ENCODE results near the gene TDP1.
A peak's percentile ranks its signal among the peaks of the same experiment; 100 is the strongest.
"Not testable (repeated sequence)": the region's sequence is repeated elsewhere in the genome, so short reads cannot be mapped to it uniquely, and the experiment has no call there.

TDP1 gene

GRCh38 chr14:89992273-89992672 lies 36.5 kb downstream of the TDP1 start:
- no peak for DNase-seq

DNA sequence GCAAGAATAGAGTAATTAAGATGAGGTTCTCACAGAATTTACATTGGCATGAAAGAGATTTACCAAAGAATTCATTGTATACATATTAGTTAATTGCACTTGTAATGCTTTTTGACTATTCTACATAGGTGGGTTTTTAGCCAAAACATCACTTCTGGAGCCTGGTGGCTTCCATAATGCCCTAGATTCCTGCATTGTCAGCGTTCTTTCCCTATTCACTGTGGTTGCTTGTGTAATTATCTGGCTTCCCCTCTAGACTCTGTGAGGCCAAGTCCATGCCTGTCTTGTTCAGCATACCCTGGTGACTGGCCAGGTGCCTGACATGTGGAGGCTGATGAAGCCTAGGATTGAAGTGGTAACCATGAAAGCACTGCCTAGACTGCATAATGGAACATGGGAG lies 41.2 kb downstream of the TDP1 start:
- no peak for DNase-seq

GRCh38 chr14:90000935-90001334 lies 45.2 kb downstream of the TDP1 start:
- no peak for DNase-seq

DNA sequence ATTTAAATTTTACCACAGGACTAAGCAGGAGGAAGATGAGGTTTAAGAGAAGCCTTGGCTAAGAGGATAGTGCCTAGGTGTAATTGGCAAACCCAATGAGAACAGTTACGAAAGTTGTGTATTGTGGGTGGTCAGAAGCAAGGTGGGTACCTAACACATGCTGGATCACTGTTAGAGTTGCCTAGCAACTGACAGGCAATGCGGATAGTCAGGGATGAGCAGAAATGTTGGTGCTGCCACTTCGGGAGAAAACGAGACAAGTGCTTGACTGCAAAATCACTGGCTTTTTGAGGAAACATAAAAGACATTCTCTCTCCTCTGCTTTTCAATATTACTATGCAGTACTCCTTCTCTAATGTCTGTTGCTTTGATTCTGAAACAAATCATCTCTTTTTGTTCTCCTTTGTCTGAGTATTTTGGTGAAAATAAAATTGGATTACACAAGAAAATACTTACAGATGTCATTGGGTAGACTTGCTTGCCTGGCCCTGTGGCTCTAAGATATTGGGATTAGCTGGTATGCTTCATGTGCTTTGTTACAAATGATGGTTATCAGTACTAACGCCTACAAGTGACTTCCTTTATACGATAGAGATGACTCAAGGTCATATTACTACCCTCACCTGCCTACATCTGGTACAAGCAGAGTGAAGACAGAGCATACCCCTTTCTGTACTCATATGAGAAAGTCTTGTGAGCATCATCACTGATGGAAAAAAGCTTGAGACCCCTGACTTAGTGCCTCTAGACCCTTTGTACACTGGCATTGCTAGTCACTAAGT lies 48.0 kb downstream of the TDP1 start:
- no peak for DNase-seq

- DNase-seq: no peak
Observed at GRCh38 chr14:90005441-90005840, 49.7 kb downstream of the TDP1 start.

GRCh38 chr14:90005939-90006530 lies 50.3 kb downstream of the TDP1 start:
- DNase-seq: no peak

DNA sequence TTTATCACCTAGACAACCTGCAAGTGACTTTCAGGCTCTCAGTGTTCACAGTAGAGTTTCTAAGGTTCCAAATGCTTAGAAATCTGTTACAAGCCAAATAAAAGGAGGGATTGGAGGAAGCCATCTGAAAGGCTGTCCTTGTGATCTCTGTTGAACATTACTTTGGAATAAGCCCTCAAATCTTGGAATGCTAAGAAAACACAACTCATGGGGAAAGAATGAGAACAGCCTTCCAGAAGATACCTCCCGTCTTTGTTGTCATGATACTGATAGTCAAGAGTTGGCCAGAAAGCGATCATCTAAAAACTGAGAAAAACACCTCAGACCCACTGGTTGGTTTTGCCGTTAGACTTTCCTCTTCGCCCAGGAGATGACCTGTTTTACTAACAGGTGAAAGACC lies 61.6 kb downstream of the TDP1 start:
- no peak for DNase-seq

GRCh38 chr14:90019824-90020523 lies 64.2 kb downstream of the TDP1 start:
- DNase-seq: no peak

- DNase-seq: no peak
Observed at GRCh38 chr14:90023176-90023896, 67.6 kb downstream of the TDP1 start.

DNA sequence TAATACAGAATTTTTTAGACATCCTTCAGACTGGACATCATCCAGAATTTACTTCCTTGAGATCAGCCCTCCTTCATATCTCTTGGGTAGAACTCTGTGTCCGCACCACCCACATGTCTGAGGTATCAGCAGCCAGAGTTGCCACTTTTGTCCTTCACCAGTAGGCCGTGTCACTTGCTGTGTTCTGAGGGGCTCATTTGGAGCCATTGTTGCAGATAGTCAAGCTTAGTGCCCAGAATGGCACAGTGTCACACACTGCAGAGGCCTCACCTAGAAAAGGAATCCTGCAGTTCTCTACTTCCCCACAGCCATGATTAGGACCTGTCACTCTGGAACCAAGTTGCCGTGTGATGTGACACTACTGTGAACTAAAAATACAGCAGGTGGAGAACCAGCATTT lies 69.2 kb downstream of the TDP1 start:
- peak; percentile 50 for DNase-seq

GRCh38 chr14:90026608-90027007 lies 70.9 kb downstream of the TDP1 start:
- DNase-seq: not testable (repeated sequence)

GRCh38 chr14:90027842-90028241 lies 72.1 kb downstream of the TDP1 start:
- DNase-seq: no peak

- no peak for DNase-seq
Observed at GRCh38 chr14:90034156-90034555, 78.4 kb downstream of the TDP1 start.

- no peak for DNase-seq
Observed at GRCh38 chr14:90034835-90035525, 79.3 kb downstream of the TDP1 start.

GRCh38 chr14:90039253-90040010 lies 83.7 kb downstream of the TDP1 start:
- DNase-seq: no peak

- DNase-seq: no peak
Observed at GRCh38 chr14:90040411-90040810, 84.7 kb downstream of the TDP1 start.

DNA sequence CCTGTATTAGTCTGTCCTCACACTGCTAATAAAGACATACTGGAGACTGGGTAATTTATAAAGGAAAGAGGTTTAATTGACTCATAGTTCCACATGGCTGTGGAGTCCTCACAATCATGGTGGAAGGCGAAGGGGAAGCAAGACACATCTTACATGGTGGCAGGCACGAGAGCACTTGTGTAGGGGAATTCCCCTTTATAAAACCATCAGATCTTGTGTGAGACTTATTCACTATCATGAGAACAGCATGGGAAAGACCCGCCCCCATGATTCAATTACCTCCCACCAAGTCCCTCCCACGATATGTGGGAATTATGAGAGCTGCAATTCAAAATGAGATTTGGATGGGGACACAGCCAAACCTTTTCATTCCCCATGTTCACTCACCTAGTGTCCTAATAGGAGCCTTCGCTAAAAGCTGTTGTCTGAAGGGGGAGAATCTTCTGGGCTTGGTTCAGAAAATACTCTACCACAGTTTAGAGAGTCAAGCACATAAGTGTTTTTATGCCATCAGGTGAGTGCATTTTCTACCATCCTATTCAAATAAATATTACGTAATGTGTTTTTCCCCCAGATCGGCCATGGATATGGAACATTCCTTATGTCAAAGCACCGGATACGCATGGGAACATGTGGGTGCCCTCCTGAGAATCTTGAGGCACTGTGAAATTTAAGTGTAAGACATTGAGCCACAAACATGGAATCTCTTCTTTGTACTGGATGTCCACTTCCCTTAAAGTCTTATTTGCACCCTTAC lies 86.9 kb downstream of the TDP1 start:
- no peak for DNase-seq

DNA sequence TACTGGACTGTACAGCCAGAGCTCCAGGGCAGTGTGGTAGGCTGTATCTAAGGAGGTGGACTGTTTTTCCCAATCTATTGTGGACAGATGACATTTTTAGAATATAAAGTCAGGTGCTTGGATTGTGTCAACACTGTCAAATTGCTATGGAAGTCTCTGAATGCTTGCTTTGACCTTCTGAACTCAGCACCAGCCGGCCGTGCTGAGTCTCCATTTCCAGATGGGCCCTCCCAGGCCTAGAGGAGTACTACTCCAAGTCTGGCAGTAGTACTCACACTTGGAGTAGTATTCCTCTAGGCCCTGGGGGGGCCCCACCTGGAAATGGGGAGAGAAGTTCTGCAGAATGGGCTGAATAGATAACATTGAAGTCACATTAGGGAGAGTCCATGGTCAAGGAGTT lies 89.9 kb downstream of the TDP1 start:
- no peak for DNase-seq

DNA sequence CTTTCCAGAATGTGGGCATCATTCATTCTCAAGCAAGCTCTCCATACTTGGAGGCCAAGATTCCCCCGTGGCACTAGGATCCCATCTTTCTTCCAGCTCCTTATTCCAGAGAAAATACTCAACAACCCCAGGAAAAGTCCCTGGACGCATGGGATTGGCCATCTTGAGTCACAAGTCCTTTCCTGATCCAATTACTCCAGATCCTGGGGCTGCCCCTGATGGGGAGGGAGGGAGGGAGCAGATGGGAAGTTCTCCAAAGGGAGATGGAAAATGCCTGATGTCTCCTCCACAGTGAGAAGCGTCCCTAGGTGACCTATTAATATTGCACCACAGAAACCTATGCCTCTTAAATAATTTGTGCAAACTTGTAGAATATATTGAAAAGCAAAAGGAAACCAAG lies 93.7 kb downstream of the TDP1 start:
- peak; percentile 70 for DNase-seq

DNA sequence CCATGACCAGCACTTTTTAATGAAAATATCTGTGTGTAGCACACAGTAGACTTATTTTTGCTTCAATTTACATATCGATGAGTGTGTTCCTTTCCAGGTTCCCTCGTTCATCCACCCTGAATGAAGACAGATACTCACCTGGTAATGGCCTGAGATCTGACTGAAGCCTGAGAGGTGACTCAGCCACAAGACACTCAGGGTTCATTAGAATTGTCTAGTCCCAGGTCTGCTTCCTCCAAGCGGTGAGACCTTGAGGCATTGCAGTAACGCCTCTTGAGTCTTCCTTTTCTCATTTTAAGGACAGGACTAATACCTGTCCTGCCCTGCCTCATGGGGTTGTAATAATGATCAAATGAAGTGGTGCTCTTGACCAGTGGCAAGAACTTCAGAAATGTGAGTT lies 94.5 kb downstream of the TDP1 start:
- no peak for DNase-seq

DNA sequence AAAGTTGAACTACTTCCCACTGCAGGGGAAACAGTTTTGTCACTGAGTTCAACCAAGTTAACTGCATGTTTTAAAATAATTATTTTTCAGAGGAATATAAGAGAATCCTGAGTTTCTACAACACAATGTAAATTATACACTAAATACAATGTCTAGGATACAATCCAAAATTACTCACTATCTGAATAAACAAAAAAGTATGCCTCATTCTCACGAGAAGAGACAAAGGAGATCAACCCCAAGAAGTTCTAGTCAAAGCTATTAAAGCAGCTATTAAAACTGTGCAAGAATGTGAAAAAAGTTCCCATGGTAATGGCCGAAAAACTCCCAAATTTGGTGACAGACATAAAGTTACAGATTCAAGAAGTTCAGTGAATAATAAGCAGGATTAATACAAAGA lies 97.3 kb downstream of the TDP1 start:
- no peak for DNase-seq

All from NCI-H2171 treated with DMSO at 0.1 percent for 48 hours (cell line).